HG02759 (cell line): Measurements from ENCODE around the gene HOXD10.

ENCODE experiments used
- ATAC-seq: cut with Tn5 transposase; IDR thresholded peaks from one replicate; pipeline ENCODE4 v1.9.1; 2021; ENCODE audit warnings: mild to moderate bottlenecking, moderate library complexity; ENCODE audit not compliant: unreplicated experiment

Gene HOXD10

DNA sequence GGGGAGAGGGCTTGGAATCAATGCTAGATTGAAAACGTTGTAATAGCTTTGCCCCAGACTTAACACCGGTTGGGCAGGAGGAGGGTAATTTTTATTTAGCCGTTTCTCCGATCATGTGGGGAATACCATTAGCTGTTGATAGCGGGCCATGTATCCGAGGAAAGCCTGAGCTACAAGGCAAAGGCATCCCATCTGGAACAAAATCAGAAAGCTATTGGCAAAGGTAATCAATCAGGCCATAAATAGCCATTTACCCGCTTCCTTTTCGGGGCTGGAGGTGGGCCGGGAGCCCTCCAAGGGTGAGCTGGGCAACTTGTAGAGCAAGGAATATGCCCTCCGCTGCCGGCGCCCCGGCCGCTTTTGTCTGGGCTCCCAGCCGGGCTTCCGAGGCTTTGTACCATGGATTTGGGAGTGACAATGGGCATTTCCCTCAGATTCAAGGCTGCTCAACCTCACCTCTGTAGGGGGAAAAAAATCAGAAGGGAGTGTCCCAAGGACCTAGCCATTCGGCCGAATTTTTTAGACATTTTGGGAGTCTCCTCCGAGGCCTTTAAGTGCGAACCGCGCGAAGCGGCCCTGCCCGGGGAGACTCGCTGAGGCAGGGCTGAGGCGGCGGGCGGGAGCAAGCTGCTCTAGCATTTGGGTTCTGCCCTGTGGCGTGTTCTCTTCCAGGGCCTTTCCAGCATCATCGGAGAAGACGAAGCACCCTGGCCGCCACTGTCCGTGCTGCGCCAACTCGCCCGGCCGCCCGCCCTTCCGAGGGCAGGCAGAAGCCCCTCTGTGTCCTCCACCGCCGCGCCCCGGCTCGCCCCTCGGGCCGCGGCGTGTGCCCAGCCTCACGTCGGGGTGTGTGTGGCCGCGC lies 4.8 kb downstream of the HOXD10 start:
- no peak for ATAC-seq

DNA sequence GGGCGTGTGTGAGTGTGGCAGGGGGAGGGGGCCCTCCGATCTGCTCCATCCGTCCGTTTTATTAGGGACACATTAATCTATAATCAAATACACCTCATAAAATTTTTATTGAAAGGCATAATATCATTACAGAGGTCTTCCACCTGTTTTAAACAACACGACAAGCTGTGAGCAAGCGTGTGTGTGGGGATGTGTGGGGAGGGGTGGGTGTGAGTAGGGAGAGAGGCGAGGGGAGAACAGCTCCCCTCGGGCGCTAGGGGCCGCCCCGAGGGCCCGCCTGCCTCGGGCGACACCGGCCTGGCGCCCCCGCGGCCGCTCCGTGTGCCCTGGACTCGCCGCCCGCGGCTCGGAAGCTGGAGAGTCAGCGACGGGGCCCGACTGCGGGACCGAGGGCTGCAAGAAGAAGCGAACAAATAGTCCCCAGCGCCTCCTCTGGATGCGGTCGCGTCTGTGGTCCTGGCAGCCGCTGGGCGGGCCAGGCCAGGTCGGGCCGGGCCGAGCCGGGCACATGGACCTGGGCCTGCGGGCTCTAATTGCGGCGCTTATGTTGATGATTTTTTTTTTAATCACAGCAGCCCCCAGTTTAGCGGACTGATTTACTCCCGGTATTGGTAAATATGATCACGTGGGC lies 5.6 kb downstream of the HOXD10 start:
- no peak for ATAC-seq

DNA sequence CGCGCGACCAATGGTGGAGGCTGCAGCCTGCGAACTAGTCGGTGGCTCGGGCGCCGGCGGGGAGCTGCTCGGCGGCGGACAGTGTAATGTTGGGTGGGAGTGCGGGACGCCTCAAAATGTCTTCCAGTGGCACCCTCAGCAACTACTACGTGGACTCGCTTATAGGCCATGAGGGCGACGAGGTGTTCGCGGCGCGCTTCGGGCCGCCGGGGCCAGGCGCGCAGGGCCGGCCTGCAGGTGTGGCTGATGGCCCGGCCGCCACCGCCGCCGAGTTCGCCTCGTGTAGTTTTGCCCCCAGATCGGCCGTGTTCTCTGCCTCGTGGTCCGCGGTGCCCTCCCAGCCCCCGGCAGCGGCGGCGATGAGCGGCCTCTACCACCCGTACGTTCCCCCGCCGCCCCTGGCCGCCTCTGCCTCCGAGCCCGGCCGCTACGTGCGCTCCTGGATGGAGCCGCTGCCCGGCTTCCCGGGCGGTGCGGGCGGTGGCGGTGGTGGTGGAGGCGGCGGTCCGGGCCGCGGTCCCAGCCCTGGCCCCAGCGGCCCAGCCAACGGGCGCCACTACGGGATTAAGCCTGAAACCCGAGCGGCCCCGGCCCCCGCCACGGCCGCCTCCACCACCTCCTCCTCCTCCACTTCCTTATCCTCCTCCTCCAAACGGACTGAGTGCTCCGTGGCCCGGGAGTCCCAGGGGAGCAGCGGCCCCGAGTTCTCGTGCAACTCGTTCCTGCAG lies 6.3 kb downstream of the HOXD10 start, which contains the start of gene HOXD9:
Gene HOXD9 (plus strand): TSS at position 37 of the 728 bp plus-strand sequence. CDS start 50 bp downstream, at position 87.
- ATAC-seq = no peak

DNA sequence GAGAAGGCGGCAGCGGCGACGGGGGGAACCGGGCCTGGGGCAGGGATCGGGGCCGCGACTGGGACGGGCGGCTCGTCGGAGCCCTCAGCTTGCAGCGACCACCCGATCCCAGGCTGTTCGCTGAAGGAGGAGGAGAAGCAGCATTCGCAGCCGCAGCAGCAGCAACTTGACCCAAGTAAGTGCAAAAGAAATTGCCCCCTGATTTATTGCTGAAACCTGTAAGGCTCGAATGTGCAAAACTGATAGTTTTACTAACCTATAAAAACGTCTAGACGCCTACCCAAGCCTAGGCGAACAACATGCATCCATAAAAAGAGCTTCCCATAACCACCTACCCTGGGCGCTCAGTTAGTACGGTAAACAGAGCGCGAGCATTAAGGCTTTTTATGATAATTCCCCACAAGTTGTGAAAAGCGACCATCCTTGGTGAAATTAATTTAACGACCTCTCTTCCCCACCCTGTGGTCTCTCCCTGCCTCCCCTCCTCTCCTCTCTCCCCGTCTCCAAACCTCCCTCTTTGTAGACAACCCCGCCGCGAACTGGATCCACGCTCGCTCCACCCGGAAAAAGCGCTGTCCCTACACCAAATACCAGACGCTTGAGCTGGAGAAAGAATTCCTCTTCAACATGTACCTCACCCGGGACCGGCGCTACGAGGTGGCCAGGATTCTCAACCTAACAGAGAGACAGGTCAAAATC lies 7.0 kb downstream of the HOXD10 start:
- ATAC-seq = no peak

DNA sequence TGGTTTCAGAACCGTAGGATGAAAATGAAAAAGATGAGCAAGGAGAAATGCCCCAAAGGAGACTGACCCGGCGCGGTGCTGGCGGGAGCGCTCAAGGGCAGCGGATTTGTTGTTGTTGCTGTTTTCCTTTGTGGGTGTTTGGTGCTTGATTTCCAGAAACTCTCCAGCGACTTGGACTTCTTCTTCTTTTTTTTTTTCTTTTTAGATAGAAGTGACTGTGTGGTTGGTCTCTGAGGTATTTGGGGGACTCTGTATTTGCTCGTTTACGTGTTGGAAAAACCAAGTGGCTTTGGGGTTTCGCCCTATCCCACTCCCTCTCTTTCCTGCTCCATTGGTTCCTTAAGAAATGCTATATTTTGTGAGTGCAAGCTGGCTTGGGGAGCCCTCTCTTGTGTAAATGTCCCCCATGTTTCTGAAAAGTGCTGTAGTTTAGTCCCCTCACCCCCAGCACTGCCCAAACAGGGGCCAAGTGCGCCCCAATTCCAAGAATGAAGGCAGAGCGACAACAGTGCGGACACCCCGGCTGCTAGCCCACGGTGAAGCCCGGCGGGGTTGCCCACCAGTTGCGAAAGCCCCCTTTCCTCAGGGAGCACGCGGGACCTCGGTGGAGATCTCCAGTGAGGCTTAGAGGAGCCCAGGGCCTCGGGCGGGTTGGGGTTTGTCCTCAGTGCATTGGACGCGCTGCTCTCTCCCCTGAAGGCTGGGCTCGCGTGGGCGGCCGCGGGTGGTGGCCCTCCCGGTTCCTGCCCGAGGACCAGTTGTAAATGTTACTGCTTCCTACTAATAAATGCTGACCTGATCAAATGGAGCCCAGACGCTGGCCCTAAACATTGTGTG lies 7.8 kb downstream of the HOXD10 start:
- ATAC-seq = no peak

DNA sequence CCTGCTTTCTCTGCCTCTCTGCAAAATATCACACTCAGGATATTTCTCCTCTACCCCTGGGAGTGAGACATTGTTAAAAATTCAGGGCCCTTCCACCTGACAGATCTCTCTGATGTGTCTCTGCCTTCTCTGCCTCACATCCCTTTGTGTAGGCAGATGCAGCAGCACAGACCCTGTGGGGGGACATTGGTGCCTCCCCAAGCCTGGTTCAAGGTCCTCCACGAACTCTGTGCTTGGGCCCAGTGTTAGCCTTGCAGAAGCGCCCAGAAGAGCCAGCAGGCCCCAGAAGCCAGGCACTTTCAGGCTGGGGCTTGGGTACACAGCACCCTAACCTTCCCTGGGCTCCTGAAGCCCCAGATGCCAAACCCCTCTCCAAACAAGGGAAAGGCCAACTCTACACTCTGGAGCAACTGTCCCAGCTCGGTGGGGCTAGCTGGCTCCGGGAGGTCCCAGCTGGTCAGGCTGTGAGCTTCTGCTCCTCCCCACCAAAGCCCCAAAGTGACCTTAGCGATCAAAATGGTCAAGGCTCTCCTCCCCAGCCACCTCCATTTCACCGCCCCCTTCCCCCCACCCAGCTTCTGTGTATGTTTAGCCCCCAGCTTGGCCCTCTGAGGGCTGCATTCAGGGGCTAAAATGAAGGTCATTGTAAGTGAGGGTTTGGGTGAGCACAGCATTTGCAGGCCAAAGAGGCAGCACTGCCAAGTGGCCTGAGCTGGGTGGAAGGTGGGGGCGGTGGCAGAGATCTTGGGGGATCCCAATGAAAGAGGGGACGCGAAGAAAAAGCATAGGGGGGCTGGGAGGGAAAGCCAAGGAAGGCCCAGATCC lies 8.6 kb downstream of the HOXD10 start:
- ATAC-seq = no peak

DNA sequence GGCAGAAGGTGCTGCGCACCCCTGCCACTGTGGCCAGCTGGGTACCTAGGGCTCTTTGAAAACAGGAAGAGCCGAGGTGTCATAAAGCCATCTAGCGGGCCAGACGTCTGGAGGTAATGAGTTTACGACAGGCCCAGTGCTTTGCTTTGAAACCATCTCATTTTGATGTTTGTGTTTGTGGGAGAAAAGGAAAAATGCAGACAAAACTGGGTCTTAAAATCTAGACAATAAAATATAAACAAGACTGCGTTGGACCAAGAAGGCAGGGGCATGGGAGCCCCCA lies 9.1 kb downstream of the HOXD10 start:
- no peak for ATAC-seq

DNA sequence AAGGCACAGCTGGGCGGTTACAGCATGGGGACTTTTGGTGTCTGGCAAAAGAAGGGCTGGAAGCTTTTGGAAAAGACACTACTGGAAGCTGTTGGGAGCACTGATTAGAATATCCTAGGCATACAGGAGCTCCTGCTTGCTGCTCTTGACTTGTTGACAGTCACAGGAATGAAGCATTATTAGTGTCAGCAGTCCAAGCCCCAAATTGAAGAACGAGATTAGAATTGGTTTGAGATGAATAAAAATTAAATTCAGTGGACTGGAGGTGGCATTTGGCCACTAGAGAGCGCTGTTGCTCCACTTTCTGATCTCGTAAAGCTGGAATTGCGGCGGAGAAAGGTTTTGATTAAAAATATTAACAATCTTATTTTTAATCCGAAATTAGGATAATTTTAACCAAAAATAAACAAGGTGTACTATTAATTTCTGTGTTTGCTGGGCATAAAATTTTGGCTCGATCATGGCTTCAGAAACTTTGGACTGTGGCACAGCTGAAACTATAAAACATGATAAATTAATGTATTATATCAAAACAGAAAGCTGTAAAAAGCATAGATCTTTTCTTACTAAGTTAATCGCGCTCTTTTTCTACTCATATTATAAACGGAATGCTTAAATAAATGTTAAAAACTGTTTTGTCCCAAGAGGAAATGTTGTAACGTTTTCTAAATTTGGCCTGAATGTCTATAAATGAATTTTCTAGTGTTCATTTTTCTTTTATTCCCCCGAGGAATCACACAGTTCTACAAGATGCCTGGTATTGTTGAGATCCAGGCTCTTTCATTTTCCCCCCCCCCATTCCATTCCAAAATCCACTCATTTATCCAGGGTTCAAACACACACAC lies 10.6 kb downstream of the HOXD10 start:
- ATAC-seq = no peak

DNA sequence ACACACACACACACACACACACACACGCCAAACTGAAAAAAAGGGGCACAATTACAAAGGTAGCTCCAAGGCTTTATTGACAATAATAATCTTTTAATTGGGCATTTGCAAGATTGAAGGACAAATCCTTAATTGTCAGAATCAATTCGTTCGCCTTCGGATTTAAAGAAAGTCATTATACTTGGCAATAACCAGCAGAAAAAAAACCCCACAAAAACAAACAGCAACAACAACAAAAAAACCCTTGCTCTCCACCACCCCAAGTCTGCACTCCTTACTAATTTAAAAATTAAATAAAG lies 11.1 kb downstream of the HOXD10 start:
- ATAC-seq = no peak

DNA sequence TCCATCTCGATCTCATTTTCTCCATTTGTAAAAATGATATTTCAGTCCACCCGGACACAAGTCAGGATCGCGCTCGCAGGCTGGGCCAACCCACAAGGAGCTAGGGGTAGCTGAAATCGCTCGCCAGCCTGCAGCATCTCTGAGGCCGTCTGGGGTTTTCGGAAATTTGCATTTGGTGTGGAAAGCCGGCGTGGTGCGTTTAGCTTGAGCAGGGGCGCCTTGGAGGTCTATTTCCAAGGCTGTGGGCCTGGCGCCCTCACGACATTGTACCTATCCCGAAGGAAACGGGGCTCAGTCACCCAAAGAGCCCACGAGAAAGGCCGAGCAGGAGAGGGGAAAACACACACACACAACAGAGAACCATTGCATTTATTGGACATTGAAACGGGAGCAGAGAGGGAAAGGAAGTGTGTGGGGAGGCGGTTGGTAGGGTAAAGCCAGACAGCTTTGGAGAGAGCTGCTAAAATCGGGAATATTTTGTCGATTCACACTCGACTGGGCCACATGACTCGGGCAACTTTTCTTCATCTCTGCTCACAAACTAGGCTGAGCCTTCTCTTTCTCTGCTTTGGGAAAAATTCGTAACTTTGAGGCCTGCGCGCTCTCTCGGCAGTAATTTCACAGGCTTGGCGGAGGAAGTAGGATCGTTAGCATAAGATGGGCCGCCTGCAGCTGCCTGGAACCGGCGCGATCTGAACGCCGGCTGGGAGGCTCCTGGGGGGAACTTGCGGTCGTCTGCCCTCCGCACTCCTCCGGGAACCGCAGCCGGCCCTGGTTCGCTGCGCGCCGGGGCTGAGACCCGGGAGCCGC lies 11.8 kb downstream of the HOXD10 start:
- ATAC-seq = no peak

DNA sequence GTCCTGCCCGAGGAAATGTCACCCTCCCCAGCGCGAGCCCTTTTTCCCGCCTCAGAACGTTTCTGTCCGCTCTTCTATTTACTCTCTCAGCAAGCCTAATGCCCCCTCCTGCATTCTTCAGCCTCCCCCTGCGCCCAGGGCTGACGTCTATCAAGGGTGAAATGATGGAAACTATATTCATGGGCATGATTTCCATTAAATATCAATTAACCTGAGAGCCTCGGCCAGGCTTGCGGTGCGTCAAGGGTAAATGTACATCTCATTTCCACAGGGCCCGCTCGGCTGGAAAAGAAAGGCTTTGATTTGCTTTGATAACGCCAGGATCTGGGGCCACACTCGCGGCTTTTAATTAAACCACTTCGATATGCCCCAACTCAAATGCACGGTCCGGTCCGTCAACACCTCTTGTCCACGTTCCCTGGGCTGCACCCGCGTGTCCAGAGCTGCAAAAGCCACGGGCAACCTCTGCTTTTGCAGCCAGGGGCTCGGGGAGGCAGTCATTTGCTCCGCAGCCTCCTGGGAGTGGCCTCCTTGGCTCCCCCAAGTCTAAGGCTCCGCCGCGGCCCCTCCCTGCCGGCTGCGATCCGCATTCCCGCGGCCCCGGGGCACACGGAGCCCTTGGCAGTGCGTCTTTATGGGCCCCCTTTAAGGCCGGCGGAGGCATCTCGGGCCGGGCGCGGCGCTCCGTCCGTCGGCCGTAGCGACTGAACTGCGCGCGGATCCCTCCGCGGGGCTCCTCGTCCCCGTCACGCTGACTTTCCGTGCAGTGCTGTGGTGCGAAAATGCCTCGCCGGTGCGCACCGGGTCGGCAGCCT lies 12.6 kb downstream of the HOXD10 start, which contains the start of gene HOXD8:
Gene HOXD8 (plus strand): TSS at position 724 of the 815 bp plus-strand sequence. CDS start 662 bp downstream, outside the sequence.
- ATAC-seq = no peak

DNA sequence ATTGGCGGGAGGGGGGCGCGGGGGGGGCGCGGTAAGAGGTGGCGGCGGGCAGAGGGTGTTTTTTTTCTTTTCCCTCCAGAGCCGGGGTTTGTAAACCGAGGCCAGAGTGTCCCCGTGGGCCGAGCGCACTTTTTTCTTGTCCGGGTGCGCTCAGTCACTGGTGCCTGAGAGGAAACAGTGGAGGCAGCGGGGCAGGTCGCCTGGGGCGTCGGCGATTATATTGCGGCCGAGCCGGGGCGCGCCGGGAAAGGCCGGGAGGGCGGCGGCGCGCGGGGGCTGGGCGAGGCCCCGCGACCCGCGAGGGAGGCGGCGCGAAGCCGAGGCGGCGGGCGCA lies 13.2 kb downstream of the HOXD10 start:
- no peak for ATAC-seq

DNA sequence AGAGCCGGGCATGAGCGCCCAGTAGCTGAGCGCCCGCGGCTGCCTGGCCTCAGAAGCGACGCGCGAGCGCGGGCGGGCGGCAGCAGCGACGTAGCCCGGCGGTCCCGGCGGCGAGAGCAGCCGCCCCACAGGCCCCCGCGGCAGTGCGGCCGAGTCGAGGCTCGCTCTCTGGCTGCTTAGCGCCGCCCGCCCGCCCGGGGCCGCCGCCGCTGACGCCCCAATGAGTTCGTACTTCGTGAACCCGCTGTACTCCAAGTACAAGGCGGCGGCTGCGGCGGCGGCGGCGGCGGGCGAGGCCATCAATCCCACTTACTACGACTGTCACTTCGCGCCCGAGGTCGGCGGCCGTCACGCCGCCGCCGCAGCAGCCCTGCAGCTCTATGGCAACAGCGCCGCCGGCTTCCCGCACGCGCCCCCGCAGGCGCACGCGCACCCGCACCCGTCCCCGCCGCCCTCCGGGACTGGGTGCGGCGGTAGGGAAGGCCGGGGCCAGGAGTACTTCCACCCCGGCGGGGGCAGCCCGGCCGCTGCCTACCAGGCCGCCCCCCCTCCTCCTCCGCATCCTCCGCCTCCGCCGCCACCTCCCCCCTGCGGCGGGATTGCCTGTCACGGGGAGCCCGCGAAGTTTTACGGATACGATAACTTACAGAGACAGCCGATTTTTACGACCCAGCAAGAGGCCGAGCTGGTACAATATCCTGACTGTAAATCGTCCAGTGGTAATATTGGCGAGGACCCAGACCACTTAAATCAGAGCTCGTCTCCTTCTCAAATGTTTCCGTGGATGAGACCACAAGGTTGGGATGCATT lies 13.8 kb downstream of the HOXD10 start:
- ATAC-seq = no peak

DNA sequence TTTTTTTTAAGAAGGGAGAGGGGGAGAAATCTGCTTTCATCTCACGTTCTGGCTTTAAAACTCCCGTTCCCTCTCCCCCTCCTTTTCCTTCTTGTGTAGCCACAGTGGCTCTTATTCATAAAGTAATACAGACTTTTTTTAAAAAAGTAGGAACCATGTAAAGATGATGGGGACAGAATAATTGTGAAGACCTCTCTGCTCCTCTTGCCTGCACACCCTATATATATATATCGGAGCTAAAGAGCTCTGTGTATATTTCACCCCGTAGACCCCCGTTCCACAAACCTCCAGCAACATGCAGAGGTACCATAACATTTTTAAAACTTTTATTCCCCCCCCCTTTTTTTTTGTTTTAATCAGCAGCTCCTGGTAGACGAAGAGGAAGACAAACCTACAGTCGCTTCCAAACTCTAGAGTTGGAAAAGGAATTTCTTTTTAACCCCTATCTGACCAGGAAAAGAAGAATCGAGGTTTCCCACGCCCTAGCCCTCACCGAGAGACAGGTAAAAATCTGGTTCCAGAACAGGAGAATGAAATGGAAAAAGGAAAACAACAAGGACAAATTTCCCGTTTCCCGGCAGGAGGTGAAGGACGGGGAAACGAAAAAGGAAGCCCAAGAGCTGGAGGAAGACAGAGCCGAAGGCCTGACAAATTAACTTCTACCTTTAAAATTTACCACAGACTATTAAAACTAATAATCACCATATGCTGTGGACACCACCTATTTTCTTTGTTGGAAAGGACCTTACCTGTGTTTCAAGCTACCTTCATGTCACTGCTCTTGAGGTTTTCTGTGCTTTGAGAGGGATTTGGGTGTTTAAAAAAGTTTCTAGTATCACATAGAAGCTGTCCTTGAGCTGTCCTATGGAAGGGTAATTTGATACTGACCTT lies 14.6 kb downstream of the HOXD10 start:
- ATAC-seq = no peak

DNA sequence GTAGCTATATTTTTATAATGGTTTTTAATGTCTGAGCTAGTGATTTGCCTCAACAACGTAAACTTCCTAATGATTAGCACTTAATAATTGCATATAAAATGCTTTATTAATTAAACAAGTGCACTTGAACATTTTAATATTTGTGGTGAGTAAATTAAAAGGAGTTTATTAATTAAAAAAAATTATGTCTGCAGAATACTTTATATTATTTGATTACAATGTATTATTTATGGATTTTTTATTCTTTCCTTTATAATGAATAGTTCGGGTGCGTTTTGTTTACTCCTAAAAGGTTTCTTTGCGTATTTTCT lies 15.2 kb downstream of the HOXD10 start:
- no peak for ATAC-seq
